Measurements from ENCODE around the gene ARID3A.
"Not testable (repeated sequence)": the region's sequence is repeated elsewhere in the genome, so short reads cannot be mapped to it uniquely, and the experiment has no call there.

Gene ARID3A, protein sequence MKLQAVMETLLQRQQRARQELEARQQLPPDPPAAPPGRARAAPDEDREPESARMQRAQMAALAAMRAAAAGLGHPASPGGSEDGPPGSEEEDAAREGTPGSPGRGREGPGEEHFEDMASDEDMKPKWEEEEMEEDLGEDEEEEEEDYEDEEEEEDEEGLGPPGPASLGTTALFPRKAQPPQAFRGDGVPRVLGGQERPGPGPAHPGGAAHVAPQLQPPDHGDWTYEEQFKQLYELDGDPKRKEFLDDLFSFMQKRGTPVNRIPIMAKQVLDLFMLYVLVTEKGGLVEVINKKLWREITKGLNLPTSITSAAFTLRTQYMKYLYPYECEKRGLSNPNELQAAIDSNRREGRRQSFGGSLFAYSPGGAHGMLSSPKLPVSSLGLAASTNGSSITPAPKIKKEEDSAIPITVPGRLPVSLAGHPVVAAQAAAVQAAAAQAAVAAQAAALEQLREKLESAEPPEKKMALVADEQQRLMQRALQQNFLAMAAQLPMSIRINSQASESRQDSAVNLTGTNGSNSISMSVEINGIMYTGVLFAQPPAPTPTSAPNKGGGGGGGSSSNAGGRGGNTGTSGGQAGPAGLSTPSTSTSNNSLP

DNA sequence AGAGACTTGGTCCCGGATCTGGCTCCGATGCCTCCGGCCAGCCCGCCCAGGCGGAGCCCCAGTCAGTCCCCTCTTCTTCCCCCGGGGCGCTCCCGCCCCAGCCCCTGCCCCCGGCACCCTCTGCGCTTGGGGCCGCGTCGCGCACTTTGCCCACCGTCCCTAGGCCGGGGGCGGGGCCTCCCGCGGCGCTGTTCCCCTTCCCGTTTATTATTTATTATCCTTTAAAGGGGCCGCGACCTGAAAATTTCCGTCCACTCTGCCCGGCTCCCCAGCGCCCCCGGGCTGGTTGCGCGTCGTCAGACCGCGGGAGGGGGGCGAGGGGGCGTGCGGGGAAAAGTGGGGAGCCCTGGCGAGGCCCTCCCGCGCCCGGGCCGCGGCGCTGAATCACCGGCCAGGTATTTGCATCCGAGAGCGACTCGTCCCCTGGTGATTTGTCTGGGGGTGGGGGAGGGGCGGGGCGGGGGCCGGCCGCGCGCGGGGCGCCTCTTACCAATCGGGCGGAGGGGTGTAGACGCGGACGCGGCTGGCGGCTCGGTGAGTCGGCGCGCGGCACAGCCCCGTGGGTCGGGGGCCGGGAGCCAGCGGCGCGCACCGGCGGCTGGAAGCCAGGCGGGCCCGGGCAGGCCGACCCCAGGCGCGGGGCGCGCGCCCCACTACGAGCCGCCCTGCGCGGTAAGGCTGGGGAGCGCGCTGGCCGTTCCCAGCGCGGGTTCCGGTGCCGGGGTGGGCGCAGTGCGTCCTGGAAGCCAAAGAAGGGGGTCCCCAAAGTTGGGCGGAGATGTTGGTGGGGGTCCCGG lies at the start of gene ARID3A:
ARID3A (plus strand) TSS at position 510 of the 797 bp plus-strand sequence. CDS start 3,494 bp downstream, outside the sequence.
- peak; percentile 66 for DNase-seq

DNA sequence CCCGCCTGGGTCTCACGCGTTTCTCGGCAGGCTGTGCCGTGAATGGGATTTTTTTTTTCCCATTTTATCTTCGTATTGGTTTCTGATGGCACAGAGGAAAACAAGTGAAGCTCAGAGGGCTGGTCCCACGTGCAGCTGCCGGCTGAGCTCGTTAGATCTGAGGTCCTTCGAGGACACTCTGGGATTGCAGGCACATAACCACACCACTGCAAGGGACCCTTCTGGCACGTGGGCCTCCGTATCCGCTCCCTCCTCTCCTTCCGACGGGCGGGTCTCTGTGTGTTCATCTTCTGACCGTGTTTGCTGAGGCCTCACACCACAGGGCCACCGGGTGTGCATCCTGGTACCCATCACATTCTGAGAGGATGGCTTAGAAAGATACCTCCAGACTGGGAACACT lies 49.7 kb upstream of the ARID3A start:
- DNase-seq = no peak

DNA sequence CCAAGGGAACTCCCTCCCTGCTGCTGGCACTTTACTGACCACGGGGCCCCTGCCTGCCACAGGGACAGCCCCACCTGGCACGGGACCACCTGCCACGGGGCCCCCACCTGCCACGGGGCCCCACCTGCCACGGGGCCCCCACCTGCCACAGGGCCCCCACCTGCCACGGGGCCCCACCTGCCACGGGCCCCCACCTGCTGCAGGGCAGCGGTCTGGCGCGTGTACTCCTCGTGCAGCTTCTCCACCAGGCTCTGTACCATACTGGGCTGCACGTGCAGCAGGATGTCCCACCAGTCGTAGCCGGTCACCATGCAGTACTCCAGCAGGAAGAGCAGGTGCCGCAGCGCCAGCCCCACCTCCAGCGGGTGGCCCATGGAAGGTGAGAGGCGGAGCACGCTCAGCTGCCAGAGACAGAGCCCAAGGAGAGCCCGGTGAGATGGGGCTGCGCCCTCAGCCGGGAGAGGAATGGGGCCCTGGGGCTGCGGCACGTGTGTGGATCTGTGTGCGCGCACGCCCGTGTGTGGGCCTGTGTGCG lies 49.0 kb upstream of the ARID3A start:
- no peak for DNase-seq

DNA sequence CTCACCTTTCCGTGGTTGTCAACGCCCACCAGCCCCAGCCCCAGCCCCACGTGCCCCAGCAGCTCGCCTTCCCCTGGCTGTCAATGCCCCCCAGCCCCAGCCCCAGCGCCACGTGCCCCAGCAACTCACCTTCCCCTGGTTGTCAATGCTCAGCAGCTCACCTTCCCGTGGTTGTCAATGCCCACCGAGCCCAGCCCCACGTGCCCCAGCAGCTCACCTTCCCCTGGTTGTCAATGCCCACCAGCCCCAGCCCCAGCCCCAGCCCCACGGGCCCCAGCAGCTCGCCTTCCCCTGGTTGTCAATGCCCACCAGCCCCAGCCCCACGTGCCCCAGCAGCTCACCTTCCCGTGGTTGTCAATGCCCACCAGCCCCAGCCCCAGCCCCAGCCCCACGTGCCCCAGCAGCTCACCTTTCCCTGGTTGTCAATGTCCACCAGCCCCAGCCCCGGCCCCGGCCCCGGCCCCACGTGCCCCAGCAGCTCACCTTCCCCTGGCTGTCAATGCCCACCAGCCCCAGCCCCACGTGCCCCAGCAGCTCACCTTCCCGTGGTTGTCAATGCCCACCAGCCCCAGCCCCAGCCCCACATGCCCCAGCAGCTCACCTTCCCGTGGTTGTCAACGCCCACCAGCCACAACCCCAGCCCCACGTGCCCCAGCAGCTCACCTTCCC lies 47.7 kb upstream of the ARID3A start:
- DNase-seq = not testable (repeated sequence)

DNA sequence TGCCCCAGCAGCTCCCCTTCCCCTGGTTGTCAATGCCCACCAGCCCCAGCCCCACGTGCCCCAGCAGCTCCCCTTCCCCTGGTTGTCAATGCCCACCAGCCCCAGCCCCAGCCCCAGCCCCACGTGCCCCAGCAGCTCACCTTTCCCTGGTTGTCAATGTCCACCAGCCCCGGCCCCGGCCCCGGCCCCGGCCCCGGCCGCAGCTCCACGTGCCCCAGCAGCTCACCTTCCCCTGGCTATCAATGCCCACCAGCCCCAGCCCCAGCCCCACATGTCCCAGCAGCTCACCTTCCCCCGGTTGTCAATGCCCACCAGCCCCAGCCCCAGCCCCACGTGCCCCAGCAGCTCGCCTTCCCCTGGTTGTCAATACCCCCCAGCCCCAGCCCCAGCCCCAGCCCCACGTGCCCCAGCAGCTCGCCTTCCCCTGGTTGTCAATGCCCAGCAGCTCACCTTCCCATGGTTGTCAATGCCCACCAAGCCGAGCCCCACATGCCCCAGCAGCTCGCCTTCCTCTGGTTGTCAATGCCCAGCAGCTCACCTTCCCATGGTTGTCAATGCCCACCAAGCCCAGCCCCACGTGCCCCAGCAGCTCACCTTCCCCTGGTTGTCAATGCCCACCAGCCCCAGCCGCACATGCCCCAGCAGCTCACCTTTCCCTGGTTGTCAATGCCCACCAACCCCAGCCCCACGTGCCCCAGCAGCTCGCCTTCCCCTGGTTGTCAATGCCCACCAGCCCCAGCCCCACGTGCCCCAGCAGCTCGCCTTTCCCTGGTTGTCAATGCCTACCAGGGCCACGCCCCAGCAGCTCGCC lies 46.9 kb upstream of the ARID3A start:
- DNase-seq = not testable (repeated sequence)

DNA sequence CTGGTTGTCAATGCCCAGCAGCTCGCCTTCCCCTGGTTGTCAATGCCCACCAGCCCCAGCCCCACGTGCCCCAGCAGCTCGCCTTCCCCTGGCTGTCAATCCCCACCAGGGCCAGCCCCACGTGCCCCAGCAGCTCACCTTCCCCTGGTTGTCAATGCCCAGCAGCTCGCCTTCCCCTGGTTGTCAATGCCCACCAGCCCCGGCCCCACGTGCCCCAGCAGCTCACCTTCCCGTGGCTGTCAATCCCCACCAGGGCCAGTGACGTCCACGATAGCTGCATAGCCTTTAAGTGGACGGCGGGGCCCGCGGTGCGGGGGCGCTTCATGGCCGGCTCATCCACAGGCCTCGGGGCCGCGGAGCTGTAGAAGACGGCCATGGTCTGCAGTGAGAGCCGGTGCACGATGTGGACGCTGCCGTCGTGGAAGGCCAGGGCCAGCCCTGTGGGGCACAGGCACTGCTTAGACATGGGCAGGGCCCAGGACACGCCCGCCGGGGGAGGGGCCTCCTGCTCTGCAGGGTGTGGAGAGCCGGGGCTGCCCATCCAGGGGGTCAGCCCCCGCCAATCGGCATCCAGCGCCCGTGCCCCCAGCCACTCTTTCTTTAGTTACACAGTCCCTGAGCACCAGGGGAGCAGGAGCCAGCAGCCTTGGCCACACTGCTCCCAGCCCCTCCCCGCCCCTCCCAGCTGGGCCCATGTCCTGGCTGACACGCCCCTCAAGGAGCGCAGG lies 46.0 kb upstream of the ARID3A start:
- DNase-seq = no peak

DNA sequence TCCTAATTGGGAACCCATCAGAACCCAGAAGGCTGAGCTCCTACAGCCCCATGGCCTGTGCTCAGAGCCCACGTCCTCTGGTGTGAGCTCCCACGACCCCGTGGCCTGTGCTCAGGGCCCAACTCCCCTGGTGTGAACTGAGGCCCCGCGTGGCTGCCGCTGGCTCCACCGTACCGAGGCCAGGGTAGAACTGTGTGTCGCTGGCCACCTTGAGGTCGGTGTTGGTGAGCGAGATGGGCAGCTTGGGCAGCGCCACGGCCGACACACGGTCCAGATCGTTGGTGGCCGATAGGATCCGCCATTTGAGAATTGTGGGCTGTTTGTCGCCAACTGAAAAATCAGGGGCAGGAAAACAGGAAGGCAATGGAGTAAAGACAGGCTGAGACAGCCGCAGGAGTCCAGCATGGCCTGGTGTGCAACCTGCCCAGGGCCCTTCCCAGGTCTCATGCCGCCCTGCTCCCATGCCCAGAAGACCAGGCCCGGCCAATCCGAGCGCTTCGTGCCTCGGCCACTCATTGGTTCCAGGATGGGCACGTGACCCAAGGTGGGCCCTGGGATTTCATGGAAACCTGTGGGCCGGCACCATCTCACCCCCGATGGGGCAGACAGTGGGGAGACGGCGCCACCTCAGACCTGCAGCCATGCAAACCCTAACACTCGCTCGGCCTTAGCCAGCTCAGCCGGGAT lies 44.3 kb upstream of the ARID3A start:
- DNase-seq = no peak

DNA sequence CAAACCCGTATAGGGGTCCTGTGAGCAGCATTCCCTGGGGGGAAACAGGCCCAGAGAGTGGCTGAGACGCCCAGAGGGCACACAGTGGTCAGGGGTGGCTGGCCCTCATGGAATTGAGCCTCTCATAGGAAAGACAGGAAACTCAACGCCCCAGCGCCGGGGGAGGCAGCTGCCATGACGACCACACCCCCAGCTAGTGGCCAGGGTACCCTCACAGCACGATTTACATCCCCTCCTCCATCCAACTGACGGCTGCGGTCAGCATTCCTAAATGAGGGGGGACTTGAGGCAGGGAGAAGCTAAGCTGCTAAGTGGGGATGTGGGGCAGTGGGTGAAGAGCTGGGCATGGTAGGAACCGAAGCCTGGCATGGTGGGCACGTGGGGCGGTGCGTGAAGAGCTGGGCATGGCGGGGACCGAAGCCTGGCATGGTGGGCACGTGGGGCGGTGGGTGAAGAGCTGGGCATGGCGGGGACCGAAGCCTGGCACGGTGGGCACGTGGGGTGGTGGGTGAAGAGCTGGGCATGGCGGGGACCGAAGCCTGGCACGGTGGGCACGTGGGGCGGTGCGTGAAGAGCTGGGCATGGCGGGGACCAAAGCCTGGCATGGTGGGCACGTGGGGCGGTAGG lies 42.9 kb upstream of the ARID3A start:
- no peak for DNase-seq

DNA sequence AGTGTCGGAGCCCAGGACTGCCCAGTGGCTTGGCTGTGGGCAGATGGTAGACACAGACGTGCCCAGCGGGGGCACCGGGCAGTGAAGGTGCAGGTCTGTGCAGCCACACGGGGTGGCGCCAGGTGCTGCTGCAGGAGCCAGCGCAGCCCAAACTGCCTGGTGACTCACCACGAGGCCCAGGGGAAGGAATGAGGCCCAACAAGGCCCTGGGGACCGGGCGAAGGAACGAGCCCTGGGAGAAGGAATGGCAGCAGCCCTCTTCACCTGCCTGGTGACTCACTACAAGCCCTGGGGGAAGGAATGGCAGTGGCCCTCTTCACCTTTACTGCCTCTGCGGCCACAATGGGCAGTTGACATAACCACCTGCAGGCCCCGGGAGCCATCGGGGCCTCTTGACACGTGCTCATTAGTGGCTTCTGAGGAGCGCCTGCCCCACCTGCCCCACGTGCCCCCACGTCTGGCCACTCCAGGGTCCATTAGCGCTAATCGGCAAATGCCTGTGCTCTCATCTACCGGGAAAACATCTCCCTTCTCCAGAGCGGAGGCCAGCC lies 42.1 kb upstream of the ARID3A start:
- no peak for DNase-seq

DNA sequence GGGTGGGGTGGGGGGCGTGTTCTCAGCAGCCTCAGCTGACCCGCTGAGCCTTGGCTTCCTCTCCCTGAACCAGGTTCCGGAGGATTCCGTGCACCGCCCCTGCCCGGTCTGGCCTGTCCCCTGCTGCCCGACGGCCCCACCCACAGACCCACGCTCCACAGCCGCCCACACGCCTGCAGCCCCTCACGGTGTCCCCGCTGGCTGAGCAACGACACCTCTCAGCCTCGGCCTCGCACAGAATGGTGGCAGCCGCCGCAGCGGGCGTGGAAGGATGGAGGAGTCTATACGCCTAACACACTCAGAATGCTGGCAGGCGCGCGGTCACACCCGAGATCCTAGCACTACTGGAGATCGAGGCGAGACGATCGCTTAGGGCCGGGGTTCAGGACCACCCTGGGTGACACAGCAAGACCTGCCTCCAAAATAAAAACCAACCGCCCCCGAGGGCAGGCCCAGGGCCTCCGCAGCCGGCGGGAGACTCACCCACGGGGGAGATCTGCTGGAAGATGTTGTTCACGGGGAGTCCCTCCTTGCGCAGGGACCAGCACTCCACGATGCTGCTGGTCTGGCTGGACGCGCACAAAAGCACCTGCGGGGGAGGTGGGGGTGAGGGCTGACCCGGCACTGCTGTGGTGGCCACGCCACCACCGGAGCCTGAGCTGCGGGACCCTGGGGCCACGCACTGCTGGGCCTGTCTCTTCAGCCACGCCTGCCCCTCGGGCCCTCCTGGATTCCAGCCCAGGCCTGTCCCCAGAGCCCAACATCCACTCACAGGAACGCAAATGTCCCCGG lies 41.2 kb upstream of the ARID3A start:
- DNase-seq = no peak

DNA sequence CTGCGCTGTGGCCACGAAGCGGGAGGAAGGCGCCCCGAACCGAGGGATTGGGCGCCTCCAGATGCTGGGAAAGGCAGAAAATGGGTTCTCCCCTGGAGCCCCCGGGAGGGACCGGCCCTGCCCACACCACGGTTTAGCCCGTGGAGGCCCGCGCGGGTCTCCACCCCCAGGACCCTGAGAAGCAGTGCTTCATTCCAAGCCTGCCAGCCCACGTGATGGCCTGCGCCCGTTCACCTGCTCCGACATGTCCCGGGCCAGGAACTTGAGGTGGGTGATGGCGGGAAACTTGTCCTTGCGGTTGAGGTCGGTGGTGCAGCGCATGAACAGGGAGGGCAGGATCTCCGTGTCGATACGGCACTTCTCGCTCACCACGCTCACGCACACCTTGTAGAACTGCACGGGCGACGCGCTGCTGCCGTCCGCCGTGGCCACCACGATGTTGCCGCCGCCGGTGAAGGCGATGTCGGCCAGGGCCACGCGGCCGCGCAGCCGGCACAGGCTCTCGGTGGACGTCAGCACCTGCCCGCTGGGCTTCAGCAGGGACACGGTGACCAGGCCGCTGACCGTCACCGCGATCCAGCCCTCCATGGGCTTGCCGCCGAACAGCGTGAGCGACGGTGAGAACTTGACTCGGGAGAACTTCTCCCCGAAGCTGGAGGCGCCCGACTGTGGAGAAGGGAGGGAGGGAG lies 40.2 kb upstream of the ARID3A start:
- no peak for DNase-seq

DNA sequence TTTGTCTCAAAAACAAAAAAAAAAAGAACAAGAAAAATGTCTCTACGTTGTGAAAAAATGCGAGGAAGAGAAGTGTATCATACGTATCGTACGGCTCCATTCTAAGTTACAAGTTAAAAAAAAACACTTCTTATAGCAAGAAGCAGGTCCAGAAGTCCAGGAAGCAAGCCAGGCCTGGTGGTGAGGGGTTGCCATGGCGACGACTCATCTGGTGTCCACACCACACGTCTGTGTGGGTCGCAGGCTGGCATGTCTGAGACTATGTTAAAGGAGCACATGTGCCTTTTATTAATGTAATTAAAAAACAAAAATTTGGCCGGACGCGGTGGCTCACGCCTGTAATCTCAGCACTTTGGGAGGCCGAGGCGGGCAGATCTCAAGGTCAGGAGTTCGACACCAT lies 38.8 kb upstream of the ARID3A start:
- no peak for DNase-seq

DNA sequence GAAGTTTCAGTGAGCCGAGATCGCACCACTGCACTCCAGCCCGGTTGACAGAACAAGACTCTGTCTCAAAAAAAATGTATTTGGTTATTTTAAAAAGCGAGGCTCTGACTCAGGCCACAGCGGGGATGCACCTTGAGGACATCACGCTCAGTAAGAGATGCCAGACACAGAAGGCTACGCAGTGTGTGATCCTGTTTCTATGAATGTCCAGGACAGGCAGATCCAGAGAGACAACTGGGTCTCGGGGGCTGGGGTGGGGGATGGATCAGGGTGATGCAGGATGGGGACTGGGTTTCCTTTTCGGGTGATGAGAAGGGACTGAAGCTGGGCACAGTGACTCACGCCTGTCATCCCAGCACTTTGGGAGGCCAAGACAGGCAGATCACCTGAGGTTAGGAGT lies 38.2 kb upstream of the ARID3A start:
- DNase-seq = no peak

DNA sequence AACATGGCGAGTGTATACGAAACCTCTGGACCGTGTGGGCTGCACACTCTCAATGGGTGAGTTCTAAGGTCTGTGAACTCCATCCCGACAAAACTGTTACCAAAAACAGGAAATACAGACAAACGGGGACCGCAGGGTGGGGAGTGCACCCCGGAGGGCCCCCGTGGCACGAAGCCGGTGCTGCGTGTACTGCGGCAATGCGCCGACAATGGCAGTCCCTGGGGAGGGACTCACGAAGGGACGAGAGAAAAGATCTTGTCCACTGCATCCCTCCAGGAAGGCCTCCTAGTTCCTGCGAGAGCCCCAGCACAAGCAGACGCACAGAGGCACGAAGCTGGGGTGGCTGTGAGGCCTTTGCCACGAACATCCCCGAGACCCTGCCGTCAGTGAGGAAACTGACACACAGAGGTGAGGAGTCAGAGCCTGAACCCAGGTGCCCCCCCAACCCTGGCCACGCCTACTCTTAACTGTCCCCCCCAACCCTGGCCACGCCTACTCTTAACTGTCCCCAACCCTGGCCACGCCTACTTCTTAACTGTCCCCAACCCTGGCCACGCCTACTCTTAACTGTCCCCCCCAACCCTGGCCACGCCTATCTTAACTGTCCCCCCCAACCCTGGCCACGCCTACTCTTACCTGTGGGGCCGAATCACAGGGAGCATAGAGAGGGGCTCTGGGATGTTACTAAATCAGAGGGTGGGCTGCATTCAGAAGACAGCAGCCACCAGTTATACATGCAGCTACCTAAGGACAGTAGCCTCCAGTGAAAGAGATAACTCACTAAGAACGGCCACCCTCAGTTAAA lies 37.1 kb upstream of the ARID3A start:
- DNase-seq = peak; percentile 69

DNA sequence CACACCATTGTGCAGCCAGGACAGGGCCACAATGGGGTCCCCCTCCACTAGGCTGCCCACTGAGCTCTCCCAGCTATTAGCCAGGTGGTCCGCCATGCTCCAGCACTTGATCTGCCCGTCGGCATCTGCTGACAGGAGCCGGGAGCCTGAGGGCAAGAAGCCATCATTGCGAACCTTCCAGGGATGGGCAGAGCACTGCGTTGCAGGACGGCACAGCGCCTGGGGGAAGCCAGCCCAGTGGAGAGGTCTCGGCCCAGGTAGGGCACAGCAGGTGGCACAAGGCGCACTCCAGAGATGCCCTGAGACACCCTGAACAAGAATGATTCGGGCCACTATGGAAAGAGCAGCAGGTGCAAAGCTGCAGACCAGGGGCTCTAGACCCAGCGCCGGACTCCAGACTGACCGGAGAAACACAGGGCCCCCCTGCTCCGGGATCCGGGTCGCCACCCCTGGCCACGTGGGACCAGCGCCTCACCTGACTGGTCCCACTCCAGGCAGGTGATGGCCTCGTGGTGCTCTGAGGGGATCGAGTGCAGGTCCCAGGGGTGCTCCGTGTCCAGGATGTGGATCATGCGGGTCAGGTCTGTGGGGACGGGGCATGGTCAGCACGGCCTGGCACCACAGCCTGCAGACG lies 36.1 kb upstream of the ARID3A start:
- DNase-seq = no peak

DNA sequence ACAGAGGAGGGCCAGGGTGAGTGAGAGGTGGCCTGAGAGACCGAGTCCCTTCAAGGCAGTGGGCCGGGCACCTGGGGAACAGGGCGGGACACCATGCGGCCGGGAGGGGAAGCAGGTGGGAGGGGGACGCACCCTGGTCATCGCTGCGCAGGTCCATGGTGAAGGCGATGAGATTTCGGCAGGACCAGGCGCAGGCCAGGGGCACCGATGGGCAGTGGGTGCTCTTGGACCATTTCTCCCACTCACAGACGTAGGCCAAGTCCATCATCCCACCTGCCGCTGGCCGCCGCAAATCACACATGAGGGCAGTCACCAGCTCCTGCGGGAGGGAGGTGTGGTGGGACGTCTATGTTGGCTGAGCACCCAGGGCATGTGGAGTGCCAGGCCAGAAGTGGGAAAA lies 35.0 kb upstream of the ARID3A start:
- DNase-seq = no peak

Data from CD4-positive, alpha-beta T cell treated with Interferon gamma for 1 hour (primary cell).